ENCODE measurements around the gene RPL14. TPM values are rescaled to one million over a fixed set of nuclear protein-coding genes. Genes with fewer than 3 reads are reported as not detected.

RPL14 gene
- total RNA-seq, 1 experiment from 2014 or later = 624 TPM

DNA sequence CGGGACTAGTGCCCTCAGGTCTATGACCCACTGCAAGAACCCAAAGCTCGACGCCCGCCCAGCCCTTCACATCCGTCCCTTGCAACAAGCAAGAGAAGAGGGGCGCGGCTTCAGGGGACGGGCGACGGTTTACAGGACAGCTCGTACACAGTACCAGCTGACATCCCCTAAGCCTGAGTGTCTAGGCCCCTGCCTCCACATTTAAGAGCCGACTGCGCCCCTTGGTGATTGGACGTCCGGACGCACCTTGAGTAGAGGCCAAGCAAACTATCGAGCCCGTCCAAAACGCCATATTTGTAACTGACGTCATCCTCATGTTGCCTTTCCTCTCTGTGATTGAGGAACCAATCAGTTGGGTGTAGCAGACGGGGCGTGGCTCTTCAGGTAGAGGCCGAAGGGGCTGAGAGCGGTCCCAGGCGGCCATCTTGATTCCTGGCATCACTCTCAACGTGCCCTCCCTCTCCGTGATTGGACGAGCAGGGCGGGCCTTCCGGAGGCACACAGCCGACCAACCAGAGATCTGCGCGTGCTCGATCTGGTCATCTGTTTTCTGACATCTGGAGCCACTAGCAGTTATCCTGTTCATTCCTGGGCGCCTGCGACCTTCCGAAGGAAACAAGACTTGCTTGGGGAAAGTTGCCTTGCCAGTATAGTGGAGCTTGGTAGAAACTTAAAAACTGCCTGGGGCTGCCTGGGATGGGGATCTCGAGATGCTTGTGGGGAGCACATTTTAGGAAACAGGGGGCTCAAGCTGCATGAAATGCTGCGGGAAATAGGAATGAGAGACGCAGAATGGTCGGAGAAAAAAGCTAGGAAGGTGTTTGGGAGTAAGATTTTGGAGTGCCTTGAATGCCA lies 4.0 kb upstream of the RPL14 start:
- Histone ChIP-seq H3K4me2 (ENCODE audit: low read length) (peak overlapping the region; percentile 92), H3K79me2 (ENCODE audit: low read length) (peaks cover 18% of the 10 kb centered on the region), H3K36me3 (ENCODE audit: low read depth, low read length) (peaks cover 6% of the 10 kb centered on the region), H3F3A (ENCODE audit: low read length, unreplicated experiment) (peaks cover 7% of the 10 kb centered on the region), H4K20me1 (ENCODE audit: low read length) (peaks cover 6% of the 10 kb centered on the region), H3K4me1 (ENCODE audit: insufficient read depth, low read length) (peaks cover 43% of the 10 kb centered on the region), H3K9me3 (ENCODE audit: low read length) (no peaks in the 10 kb centered on the region), H3K9me2 (replicated peaks; ENCODE audit: low read length) (no peaks in the 10 kb centered on the region), H3K4me3 (ENCODE audit: low read length) (peak overlapping the region; percentile 77), H3K9ac (ENCODE audit: low read length) (peak overlapping the region; percentile 82), H2AFZ (ENCODE audit: low read length) (peak overlapping the region; percentile 92), H3K27me3 (ENCODE audit: low read length) (no peaks in the 10 kb centered on the region), H3K27ac (ENCODE audit: low read length) (peak overlapping the region; percentile 52)
- no TSS peak for BruUV-seq (replicated peaks)
- no peak for TF ChIP-seq EZH2phosphoT487 (IDR thresholded peaks at IDR 0.05; ENCODE audit: borderline replicate concordance, low read length)
- TF ChIP-seq EZH2 (IDR thresholded peaks at IDR 0.05; ENCODE audit: low read length, unreplicated experiment) = no peak
- TF ChIP-seq, protein P1, sequence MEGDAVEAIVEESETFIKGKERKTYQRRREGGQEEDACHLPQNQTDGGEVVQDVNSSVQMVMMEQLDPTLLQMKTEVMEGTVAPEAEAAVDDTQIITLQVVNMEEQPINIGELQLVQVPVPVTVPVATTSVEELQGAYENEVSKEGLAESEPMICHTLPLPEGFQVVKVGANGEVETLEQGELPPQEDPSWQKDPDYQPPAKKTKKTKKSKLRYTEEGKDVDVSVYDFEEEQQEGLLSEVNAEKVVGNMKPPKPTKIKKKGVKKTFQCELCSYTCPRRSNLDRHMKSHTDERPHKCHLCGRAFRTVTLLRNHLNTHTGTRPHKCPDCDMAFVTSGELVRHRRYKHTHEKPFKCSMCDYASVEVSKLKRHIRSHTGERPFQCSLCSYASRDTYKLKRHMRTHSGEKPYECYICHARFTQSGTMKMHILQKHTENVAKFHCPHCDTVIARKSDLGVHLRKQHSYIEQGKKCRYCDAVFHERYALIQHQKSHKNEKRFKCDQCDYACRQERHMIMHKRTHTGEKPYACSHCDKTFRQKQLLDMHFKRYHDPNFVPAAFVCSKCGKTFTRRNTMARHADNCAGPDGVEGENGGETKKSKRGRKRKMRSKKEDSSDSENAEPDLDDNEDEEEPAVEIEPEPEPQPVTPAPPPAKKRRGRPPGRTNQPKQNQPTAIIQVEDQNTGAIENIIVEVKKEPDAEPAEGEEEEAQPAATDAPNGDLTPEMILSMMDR (conservative IDR thresholded peaks at IDR 0.05; ENCODE audit: low read depth, low read length) = no peak; the same call in 1 of the 2 replicates
- intact Hi-C loops (cut with micrococcal nuclease) = loop anchor here (1.0 to 2.0 kb wide), 6 partner anchors 24 to 142 kb away; partner anchors contain the start of genes ZNF619 and ZNF621
- ATAC-seq (peak; percentile 88), DNase-seq (peak; percentile 99)
- ChIA-PET POLR2A (ENCODE audit: unreplicated experiment) (no interaction called here), CTCF (no interaction called here)

DNA sequence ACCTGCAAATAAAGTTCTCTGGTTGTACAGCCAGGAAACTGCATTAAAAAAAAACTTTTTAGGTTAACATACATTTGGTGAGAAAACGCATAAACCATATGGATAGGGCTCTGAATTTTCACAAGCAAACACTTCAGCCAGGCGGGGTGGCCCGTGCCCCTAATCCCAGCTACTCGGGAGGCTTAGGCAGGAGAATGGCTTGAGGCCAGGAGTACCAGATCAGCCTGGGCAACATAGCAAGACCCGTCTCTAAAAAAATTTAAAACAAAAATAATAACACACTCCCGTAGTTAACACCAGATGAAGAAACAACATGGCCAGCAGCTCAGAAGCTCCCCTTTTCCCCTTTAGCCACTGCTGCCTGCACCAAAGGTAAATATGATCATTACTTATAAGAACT lies 3.2 kb upstream of the RPL14 start:
- Histone ChIP-seq H3K27me3 (ENCODE audit: low read length) (no peaks in the 10 kb centered on the region), H3K27ac (ENCODE audit: low read length) (no peak overlapping the region), H3K79me2 (ENCODE audit: low read length) (peaks cover 26% of the 10 kb centered on the region), H3K9me3 (ENCODE audit: low read length) (no peaks in the 10 kb centered on the region), H4K20me1 (ENCODE audit: low read length) (peaks cover 15% of the 10 kb centered on the region), H3K4me3 (ENCODE audit: low read length) (peak overlapping the region; percentile 77), H3K9me2 (replicated peaks; ENCODE audit: low read length) (no peaks in the 10 kb centered on the region), H3K4me2 (ENCODE audit: low read length) (peak overlapping the region; percentile 92), H3F3A (ENCODE audit: low read length, unreplicated experiment) (peaks cover 7% of the 10 kb centered on the region), H2AFZ (ENCODE audit: low read length) (peak overlapping the region; percentile 83; the same call in 1 of the 2 replicates), H3K36me3 (ENCODE audit: low read depth, low read length) (peaks cover 15% of the 10 kb centered on the region), H3K9ac (ENCODE audit: low read length) (peak overlapping the region; percentile 48), H3K4me1 (ENCODE audit: insufficient read depth, low read length) (peaks cover 51% of the 10 kb centered on the region)
- no TSS peak for BruUV-seq (replicated peaks)
- POLR2A ChIA-PET (ENCODE audit: unreplicated experiment) = no interaction called here
- CTCF ChIA-PET = interaction anchor here (0.6 kb wide), 1 partner anchor 17 kb away, joined by 3 read pairs; no protein-coding TSS in a partner anchor
- intact Hi-C loops (cut with micrococcal nuclease) = loop anchor here (1.0 to 2.0 kb wide), 6 partner anchors 23 to 143 kb away; partner anchors contain the start of genes ZNF619 and ZNF621
- ATAC-seq = no peak
- DNase-seq = no peak
- TF ChIP-seq EZH2 (IDR thresholded peaks at IDR 0.05; ENCODE audit: low read length, unreplicated experiment) (no peak), EZH2phosphoT487 (IDR thresholded peaks at IDR 0.05; ENCODE audit: borderline replicate concordance, low read length) (no peak)
- TF ChIP-seq, protein P1 (conservative IDR thresholded peaks at IDR 0.05; ENCODE audit: low read depth, low read length) = no peak

DNA sequence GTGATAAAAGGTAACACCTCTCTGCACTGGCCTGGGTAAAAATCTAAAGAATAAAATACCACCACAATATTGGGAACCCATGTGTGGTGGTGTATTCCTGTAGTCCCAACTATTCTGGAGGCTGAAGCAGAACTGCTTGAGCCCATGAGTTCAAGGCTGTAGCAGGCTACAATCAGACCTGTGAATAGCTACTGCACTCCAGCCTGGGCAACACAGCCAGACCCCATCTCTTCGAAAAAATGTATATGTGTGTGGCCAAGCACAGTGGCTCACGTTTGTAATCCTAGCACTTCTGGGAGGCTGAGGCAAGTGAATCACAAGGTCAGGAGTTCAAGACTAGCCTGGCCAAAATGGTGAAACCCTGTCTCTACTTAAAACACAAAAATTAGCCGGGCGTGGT lies 1.8 kb upstream of the RPL14 start:
- ChIA-PET CTCF (no interaction called here), POLR2A (ENCODE audit: unreplicated experiment) (no interaction called here)
- Histone ChIP-seq H3K4me3 (ENCODE audit: low read length) (no peak overlapping the region), H3K36me3 (ENCODE audit: low read depth, low read length) (peaks cover 26% of the 10 kb centered on the region), H3K9me3 (ENCODE audit: low read length) (no peaks in the 10 kb centered on the region), H3K4me2 (ENCODE audit: low read length) (no peak overlapping the region), H3F3A (ENCODE audit: low read length, unreplicated experiment) (peaks cover 15% of the 10 kb centered on the region), H2AFZ (ENCODE audit: low read length) (no peak overlapping the region), H3K27ac (ENCODE audit: low read length) (no peak overlapping the region), H3K27me3 (ENCODE audit: low read length) (no peaks in the 10 kb centered on the region), H3K4me1 (ENCODE audit: insufficient read depth, low read length) (peaks cover 63% of the 10 kb centered on the region), H4K20me1 (ENCODE audit: low read length) (peaks cover 28% of the 10 kb centered on the region), H3K79me2 (ENCODE audit: low read length) (peaks cover 39% of the 10 kb centered on the region), H3K9ac (ENCODE audit: low read length) (no peak overlapping the region), H3K9me2 (replicated peaks; ENCODE audit: low read length) (no peaks in the 10 kb centered on the region)
- no TSS peak for BruUV-seq (replicated peaks)
- DNase-seq (no peak), ATAC-seq (no peak)
- TF ChIP-seq EZH2phosphoT487 (IDR thresholded peaks at IDR 0.05; ENCODE audit: borderline replicate concordance, low read length) (no peak), EZH2 (IDR thresholded peaks at IDR 0.05; ENCODE audit: low read length, unreplicated experiment) (no peak)
- TF ChIP-seq, protein P1 (conservative IDR thresholded peaks at IDR 0.05; ENCODE audit: low read depth, low read length) = no peak
- intact Hi-C loops (cut with micrococcal nuclease) = loop anchor here (5.0 kb wide), 1 partner anchor 1507 kb away; the partner anchor contains the start of gene ULK4

Measured in PC-3 (cell line).